Common myeloid progenitor, CD34-positive (primary cell): Measurements from ENCODE around the gene MTERF4.
A peak's percentile ranks its signal among the peaks of the same experiment; 100 is the strongest.

ENCODE experiments used
- CTCF ChIA-PET: fragments of 350-600 bp; sonication (Branson Sonifier 250); formaldehyde crosslinking; loops from one replicate; lab custom pipeline; 2021; ENCODE audit warnings: antibody characterized with exemption; lab: Charles Lee
- POLR2A ChIA-PET: fragments of 350-600 bp; sonication (Branson Sonifier 250); formaldehyde crosslinking; loops from one replicate; lab custom pipeline; 2021; ENCODE audit warnings: antibody characterized with exemption; lab: Charles Lee
- DNase-seq, 3 donors: peaks; one replicate each; pipeline versions ENCODE4 v3.0.0 to v3.0.0-alpha.2; 2013
- H3K27ac ChIP-seq, 2 experiments: 1 replicate in 1 of 2; 2 replicates in 1 of 2; pipeline ENCODE4 v1.7.0; 2013; ENCODE audit warnings: inconsistent platforms in 2 of 2, low read length in 2 of 2, mild to moderate bottlenecking in 2 of 2, low read depth in 1 of 2, moderate library complexity in 1 of 2; ENCODE audit not compliant: severe bottlenecking in 2 of 2, insufficient read depth in 1 of 2, poor library complexity in 1 of 2
- H3K27me3 ChIP-seq, 5 experiments: replicated peaks in 2 of 5; 1 replicate in 3 of 5; 2 replicates in 2 of 5; pipeline versions ENCODE4 v1.6.1 to v1.7.0; 2013; ENCODE audit warnings: low read length in 4 of 5, mild to moderate bottlenecking in 2 of 5, moderate library complexity in 2 of 5, inconsistent platforms in 1 of 5; ENCODE audit not compliant: insufficient read depth in 5 of 5, control insufficient read depth in 4 of 5
- H3K36me3 ChIP-seq, 4 experiments: 1 replicate in 2 of 4; 2 replicates in 2 of 4; pipeline versions ENCODE4 v1.6.1 to v1.7.0; 2013; ENCODE audit warnings: low read length in 3 of 4, control low read depth in 1 of 4, mild to moderate bottlenecking in 1 of 4; ENCODE audit not compliant: control insufficient read depth in 4 of 4, insufficient read depth in 4 of 4
- H3K4me1 ChIP-seq, 4 experiments: 1 replicate in 3 of 4; 2 replicates in 1 of 4; pipeline versions ENCODE4 v1.6.1 to v1.7.1; 2013; ENCODE audit warnings: low read length in 3 of 4, mild to moderate bottlenecking in 3 of 4, control low read depth in 1 of 4, inconsistent platforms in 1 of 4, moderate library complexity in 1 of 4; ENCODE audit not compliant: control insufficient read depth in 4 of 4, insufficient read depth in 4 of 4; ENCODE audit errors: control extremely low read depth in 1 of 4
- H3K4me3 ChIP-seq, 7 experiments: 1 replicate in 4 of 7; 2 replicates in 3 of 7; pipeline versions ENCODE4 v1.5.1 to v1.7.0; 2013; ENCODE audit warnings: mild to moderate bottlenecking in 7 of 7, low read length in 6 of 7, moderate library complexity in 6 of 7, inconsistent platforms in 2 of 7, low read depth in 2 of 7, control low read depth in 1 of 7; ENCODE audit not compliant: insufficient read depth in 4 of 7, control insufficient read depth in 1 of 7; ENCODE audit errors: extremely low read depth in 1 of 7
- H3K9me3 ChIP-seq, 5 experiments: 1 replicate in 4 of 5; 2 replicates in 1 of 5; pipeline versions ENCODE4 v1.6.1 to v1.7.1; 2013; ENCODE audit warnings: low read length in 4 of 5, mild to moderate bottlenecking in 2 of 5, inconsistent platforms in 1 of 5, low read depth in 1 of 5, moderate library complexity in 1 of 5; ENCODE audit not compliant: control insufficient read depth in 4 of 5, insufficient read depth in 2 of 5; ENCODE audit errors: control extremely low read depth in 1 of 5
- WGBS: methylation state at CpG from one replicate; pipeline ENCODE4 v1.1.5; 2013; ENCODE audit not compliant: insufficient coverage; 5-methylcytosine and 5-hydroxymethylcytosine counted together

MTERF4 gene

DNA sequence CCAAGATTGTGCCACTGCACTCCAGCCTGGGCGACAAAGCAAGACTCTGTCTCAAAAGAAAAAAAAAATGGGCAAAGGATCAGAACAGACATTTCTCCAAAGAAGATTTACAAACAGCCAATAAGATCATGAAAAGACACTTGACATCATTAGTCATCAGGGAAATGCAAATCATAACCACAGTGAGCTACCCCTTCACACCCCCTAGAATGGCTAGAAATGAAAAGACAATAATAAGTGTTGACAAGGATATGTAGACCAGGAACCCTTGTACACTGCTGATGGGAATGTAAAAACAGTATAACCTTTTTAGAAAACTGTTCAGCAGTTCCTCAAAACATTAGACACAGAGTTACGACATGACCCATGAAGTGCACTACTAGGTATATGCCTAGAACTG is 18.4 kb upstream of the MTERF4 start:
- Histone ChIP-seq H3K27ac (no peak overlapping the region), H3K4me1 (no peaks in the 10 kb centered on the region), H3K4me3 (no peak overlapping the region), H3K36me3 (peaks cover 2 to 40% (median 26%) of the 10 kb centered on the region in 4 experiments), H3K9me3 (peaks cover 0 to 3% (median 0%) of the 10 kb centered on the region in 5 experiments), H3K27me3 (no peaks in the 10 kb centered on the region)
- WGBS, result no CpG with 5 or more reads among the region's 2 CpGs
- peak in 2 of 3 donors; percentile 16 to 30 for DNase-seq
- ChIA-PET CTCF (interaction anchor here (0.9 kb wide), 1 partner anchor 13 kb away, joined by 3 read pairs; no protein-coding TSS in a partner anchor), POLR2A (no interaction called here)

- H3K27me3 ChIP-seq, result no peaks in the 10 kb centered on the region
- H3K27ac ChIP-seq, result no peak overlapping the region
- H3K9me3 ChIP-seq, result peaks cover 0 to 3% (median 0%) of the 10 kb centered on the region in 5 experiments
- CTCF ChIA-PET, result no interaction called here
- 97% methylated on average over 23 of the region's 24 CpGs for WGBS
- no peaks in the 10 kb centered on the region for H3K4me1 ChIP-seq
- no peak overlapping the region for H3K4me3 ChIP-seq
- peaks cover 2 to 43% (median 31%) of the 10 kb centered on the region in 4 experiments for H3K36me3 ChIP-seq
- POLR2A ChIA-PET, result no interaction called here
- no peak for DNase-seq
Observed at GRCh38 chr2:241118737-241119505, 16.8 kb upstream of the MTERF4 start.

GRCh38 chr2:241116606-241117560 is 14.8 kb upstream of the MTERF4 start:
- ChIA-PET CTCF (no interaction called here), POLR2A (no interaction called here)
- WGBS, result 96% methylated on average over 30 of the region's 32 CpGs
- no peak for DNase-seq
- Histone ChIP-seq H3K27me3 (no peaks in the 10 kb centered on the region), H3K27ac (no peak overlapping the region), H3K9me3 (peaks cover 0 to 3% (median 0%) of the 10 kb centered on the region in 5 experiments), H3K4me3 (no peak overlapping the region), H3K4me1 (no peaks in the 10 kb centered on the region), H3K36me3 (peaks cover 2 to 40% (median 26%) of the 10 kb centered on the region in 4 experiments)

DNA sequence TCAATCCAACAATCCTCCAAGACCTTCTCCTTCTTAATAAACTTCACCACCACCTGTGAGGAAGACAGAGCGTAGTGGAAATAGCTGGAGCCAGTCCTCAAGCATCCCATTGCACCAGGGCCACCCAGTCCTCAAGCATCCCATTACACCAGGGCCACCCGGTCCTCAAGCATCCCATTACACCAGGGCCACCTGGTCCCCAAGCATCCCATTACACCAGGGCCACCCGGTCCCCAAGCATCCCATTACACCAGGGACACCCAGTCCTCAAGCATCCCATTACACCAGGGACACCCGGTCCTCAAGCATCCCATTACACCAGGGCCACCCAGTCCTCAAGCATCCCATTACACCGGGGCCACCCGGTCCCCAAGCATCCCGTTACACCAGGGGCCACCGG is 13.3 kb upstream of the MTERF4 start:
- CTCF ChIA-PET, result no interaction called here
- no peak overlapping the region for H3K4me3 ChIP-seq
- no peak for DNase-seq
- POLR2A ChIA-PET, result no interaction called here
- no peaks in the 10 kb centered on the region for H3K9me3 ChIP-seq
- no peaks in the 10 kb centered on the region for H3K27me3 ChIP-seq
- H3K27ac ChIP-seq, result no peak overlapping the region
- peaks cover 0 to 31% (median 22%) of the 10 kb centered on the region in 4 experiments for H3K36me3 ChIP-seq
- no peaks in the 10 kb centered on the region for H3K4me1 ChIP-seq
- 91% methylated on average over 7 of the region's 8 CpGs for WGBS

DNA sequence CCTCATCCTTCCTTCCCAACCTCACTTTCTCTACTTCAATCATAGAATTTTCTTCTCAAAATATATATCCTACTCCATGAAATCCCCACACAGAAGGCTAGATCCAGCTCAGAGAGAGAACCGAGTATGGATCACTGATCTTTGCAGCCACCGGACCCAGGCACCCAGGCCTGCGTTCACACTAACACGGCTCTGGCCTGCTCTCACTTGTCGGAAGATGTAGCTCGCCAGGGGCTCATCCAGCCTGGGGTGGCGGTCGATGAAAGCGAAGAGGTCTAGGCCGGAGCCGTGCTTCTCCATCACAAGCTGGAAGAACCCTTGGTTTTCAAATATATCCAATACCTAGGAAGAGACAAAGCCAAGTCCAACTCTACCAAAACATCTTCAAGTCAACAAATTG is 12.7 kb upstream of the MTERF4 start:
- ChIA-PET CTCF (no interaction called here), POLR2A (no interaction called here)
- 99% methylated on average over 10 of the region's 11 CpGs for WGBS
- Histone ChIP-seq H3K27ac (no peak overlapping the region), H3K27me3 (no peaks in the 10 kb centered on the region), H3K36me3 (peaks cover 0 to 31% (median 22%) of the 10 kb centered on the region in 4 experiments), H3K4me1 (no peaks in the 10 kb centered on the region), H3K9me3 (no peaks in the 10 kb centered on the region), H3K4me3 (no peak overlapping the region)
- DNase-seq, result no peak

- no peaks in the 10 kb centered on the region for H3K9me3 ChIP-seq
- no peaks in the 10 kb centered on the region for H3K27me3 ChIP-seq
- H3K36me3 ChIP-seq, result peaks cover 1 to 43% (median 24%) of the 10 kb centered on the region in 4 experiments
- H3K4me1 ChIP-seq, result no peaks in the 10 kb centered on the region
- ChIA-PET POLR2A (no interaction called here), CTCF (interaction anchor here (0.7 kb wide), 1 partner anchor 16 kb away, joined by 3 read pairs; no protein-coding TSS in a partner anchor)
- 98% methylated on average over 6 of the region's 8 CpGs for WGBS
- no peak overlapping the region for H3K4me3 ChIP-seq
- no peak overlapping the region for H3K27ac ChIP-seq
- DNase-seq, result no peak
Observed at GRCh38 chr2:241112592-241112991, 10.5 kb upstream of the MTERF4 start.
